ENCODE measurements around the gene PIM2.

DNA sequence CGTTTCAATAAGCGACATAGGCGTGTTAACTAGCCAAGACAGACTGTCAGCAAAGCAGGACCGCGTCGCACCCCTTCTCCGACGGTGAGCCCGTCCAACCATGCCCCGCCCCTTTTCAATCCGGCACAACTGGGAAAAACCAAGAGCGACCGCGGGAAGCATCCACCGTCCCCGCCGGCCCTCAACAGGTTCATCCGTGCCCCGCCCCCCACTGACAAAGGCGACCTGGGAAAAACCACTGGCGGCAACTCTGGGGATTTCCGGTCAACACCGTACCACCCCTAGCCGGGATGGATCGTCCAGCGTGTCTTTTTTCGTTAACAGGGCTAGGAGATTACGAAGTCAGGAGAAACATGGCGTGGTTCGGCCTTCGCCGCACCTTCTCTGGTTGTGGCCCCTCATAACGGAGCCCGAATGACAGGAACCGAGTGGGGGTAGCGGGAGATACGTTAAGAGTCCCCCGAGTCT, 21.6 kb downstream of the PIM2 start:
- TF ChIP-seq, protein P1, sequence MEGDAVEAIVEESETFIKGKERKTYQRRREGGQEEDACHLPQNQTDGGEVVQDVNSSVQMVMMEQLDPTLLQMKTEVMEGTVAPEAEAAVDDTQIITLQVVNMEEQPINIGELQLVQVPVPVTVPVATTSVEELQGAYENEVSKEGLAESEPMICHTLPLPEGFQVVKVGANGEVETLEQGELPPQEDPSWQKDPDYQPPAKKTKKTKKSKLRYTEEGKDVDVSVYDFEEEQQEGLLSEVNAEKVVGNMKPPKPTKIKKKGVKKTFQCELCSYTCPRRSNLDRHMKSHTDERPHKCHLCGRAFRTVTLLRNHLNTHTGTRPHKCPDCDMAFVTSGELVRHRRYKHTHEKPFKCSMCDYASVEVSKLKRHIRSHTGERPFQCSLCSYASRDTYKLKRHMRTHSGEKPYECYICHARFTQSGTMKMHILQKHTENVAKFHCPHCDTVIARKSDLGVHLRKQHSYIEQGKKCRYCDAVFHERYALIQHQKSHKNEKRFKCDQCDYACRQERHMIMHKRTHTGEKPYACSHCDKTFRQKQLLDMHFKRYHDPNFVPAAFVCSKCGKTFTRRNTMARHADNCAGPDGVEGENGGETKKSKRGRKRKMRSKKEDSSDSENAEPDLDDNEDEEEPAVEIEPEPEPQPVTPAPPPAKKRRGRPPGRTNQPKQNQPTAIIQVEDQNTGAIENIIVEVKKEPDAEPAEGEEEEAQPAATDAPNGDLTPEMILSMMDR (IDR thresholded peaks at IDR 0.05; ENCODE audit: poor library complexity), result no peak
- TF ChIP-seq EZH2 (IDR thresholded peaks at IDR 0.05; ENCODE audit: borderline replicate concordance) (no peak), EZH2phosphoT487 (IDR thresholded peaks at IDR 0.05; ENCODE audit: low read depth, severe bottlenecking, unreplicated experiment) (no peak)

Measured in hepatocyte (in vitro differentiated cells).